ENCODE data around the gene OR2V1. TPM values are rescaled to one million over a fixed set of nuclear protein-coding genes. Genes with fewer than 3 reads are reported as not detected.
"Not testable (repeated sequence)": the region's sequence is repeated elsewhere in the genome, so short reads cannot be mapped to it uniquely, and the experiment has no call there.

The OR2V1 gene
- total and polyA plus RNA-seq, 7 experiments from 2014 or later, result not detected

GRCh38 chr5:181133610-181134231 is 2.8 kb upstream of the OR2V1 start:
- no peak overlapping the region for H3K4me3 ChIP-seq (ENCODE audit: low read length)
- no peak for ATAC-seq
- ChIA-PET POLR2A (no interaction called here), CTCF (no interaction called here)
- peaks cover 0 to 8% of the 10 kb centered on the region in 2 donors for H3K27me3 ChIP-seq (ENCODE audit: control insufficient read depth in 2 of 2, insufficient read depth in 2 of 2, low read length in 2 of 2)
- Mint-ChIP-seq H3K27me3 (peaks cover 21 to 52% (median 47%) of the 10 kb centered on the region in 5 donors), H3K9me3 (peaks cover 2 to 41% (median 17%) of the 10 kb centered on the region in 11 donors), H3K36me3 (peaks cover 0 to 14% (median 3%) of the 10 kb centered on the region in 5 donors), H3K4me1 (peaks cover 0 to 2% (median 0%) of the 10 kb centered on the region in 7 donors), H3K4me3 (no peak overlapping the region), H3K27ac (no peak overlapping the region)
- H3K27ac ChIP-seq (ENCODE audit: low read depth, low read length), result no peak overlapping the region
- H3K36me3 ChIP-seq (ENCODE audit: control insufficient read depth in 2 of 3, insufficient read depth in 3 of 3, low read length in 3 of 3), result no peaks in the 10 kb centered on the region
- DNase-seq, result no peak
- no peaks in the 10 kb centered on the region for H3K4me1 ChIP-seq (ENCODE audit: control insufficient read depth in 2 of 2, insufficient read depth in 2 of 2, low read length in 2 of 2)
- intact Hi-C loops (cut with micrococcal nuclease), result no loop called here
- H3K9me3 ChIP-seq (ENCODE audit: control insufficient read depth in 2 of 3, low read length in 3 of 3), result peaks cover 0 to 12% (median 0%) of the 10 kb centered on the region in 3 experiments

DNA sequence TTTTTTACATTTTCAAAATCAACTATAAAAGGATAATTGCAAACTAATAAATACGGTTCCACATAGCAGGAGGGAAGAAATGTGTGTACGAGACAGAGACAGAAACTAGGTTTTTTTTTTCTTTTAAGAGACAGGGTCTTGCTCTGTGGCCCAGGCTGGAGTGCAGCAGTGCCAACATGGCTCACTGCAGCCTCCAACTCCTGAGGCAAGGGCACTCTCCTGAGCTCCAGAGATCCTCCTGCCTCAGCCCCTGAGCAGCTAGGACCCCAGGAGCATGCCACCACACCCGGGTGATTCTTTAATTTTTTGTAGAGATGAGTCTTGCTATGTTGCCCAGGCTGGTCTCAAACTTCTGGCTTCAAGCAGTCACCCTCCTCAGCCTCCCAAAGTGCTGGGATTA is 2.1 kb upstream of the OR2V1 start:
- Histone ChIP-seq H3K4me1 (ENCODE audit: control insufficient read depth in 2 of 2, insufficient read depth in 2 of 2, low read length in 2 of 2) (no peaks in the 10 kb centered on the region), H3K27ac (ENCODE audit: low read depth, low read length) (no peak overlapping the region), H3K27me3 (ENCODE audit: control insufficient read depth in 2 of 2, insufficient read depth in 2 of 2, low read length in 2 of 2) (peaks cover 0 to 8% of the 10 kb centered on the region in 2 donors), H3K9me3 (ENCODE audit: control insufficient read depth in 2 of 3, low read length in 3 of 3) (peaks cover 0 to 6% (median 0%) of the 10 kb centered on the region in 3 experiments), H3K4me3 (ENCODE audit: low read length) (no peak overlapping the region), H3K36me3 (ENCODE audit: control insufficient read depth in 2 of 3, insufficient read depth in 3 of 3, low read length in 3 of 3) (no peaks in the 10 kb centered on the region)
- no peak for ATAC-seq
- intact Hi-C loops (cut with micrococcal nuclease), result no loop called here
- H3K27me3 Mint-ChIP-seq, result peaks cover 24 to 59% (median 52%) of the 10 kb centered on the region in 5 donors
- peaks cover 0 to 2% (median 0%) of the 10 kb centered on the region in 7 donors for H3K4me1 Mint-ChIP-seq
- ChIA-PET POLR2A (no interaction called here), CTCF (no interaction called here)
- DNase-seq, result no peak
- H3K4me3 Mint-ChIP-seq, result no peak overlapping the region
- no peak overlapping the region for H3K27ac Mint-ChIP-seq
- H3K36me3 Mint-ChIP-seq, result peaks cover 0 to 14% (median 3%) of the 10 kb centered on the region in 5 donors
- peaks cover 0 to 35% (median 13%) of the 10 kb centered on the region in 11 donors for H3K9me3 Mint-ChIP-seq

GRCh38 chr5:181131514-181131913 is 545 bp upstream of the OR2V1 start:
- no peaks in the 10 kb centered on the region for H3K4me1 ChIP-seq (ENCODE audit: control insufficient read depth in 2 of 2, insufficient read depth in 2 of 2, low read length in 2 of 2)

GRCh38 chr5:181130081-181130480 is 888 bp downstream of the OR2V1 start:
- DNase-seq; H3K27me3 ChIP-seq (ENCODE audit: control insufficient read depth in 2 of 2, insufficient read depth in 2 of 2, low read length in 2 of 2); POLR2A ChIA-PET; ATAC-seq; H3K4me3 ChIP-seq (ENCODE audit: low read length); CTCF ChIA-PET; H3K4me1 ChIP-seq (ENCODE audit: control insufficient read depth in 2 of 2, insufficient read depth in 2 of 2, low read length in 2 of 2); H3K4me1 Mint-ChIP-seq; H3K27ac Mint-ChIP-seq; H3K36me3 ChIP-seq (ENCODE audit: control insufficient read depth in 2 of 3, insufficient read depth in 3 of 3, low read length in 3 of 3); H3K36me3 Mint-ChIP-seq; H3K9me3 ChIP-seq (ENCODE audit: control insufficient read depth in 2 of 3, low read length in 3 of 3); H3K4me3 Mint-ChIP-seq; H3K27ac ChIP-seq (ENCODE audit: low read depth, low read length); H3K9me3 Mint-ChIP-seq; intact Hi-C loops (cut with micrococcal nuclease): not testable (repeated sequence)
- H3K27me3 Mint-ChIP-seq, result peaks cover 19 to 73% (median 63%) of the 10 kb centered on the region in 5 donors

More at GRCh38 chr5:181131514-181131913, 545 bp upstream of the OR2V1 start:
- H3K27ac Mint-ChIP-seq, result no peak overlapping the region
- peaks cover 0 to 20% (median 4%) of the 10 kb centered on the region in 11 donors for H3K9me3 Mint-ChIP-seq
- peaks cover 0 to 2% (median 0%) of the 10 kb centered on the region in 7 donors for H3K4me1 Mint-ChIP-seq
- POLR2A ChIA-PET, result no interaction called here
- no peak for DNase-seq
- H3K36me3 Mint-ChIP-seq, result peaks cover 0 to 7% (median 3%) of the 10 kb centered on the region in 5 donors
- no peaks in the 10 kb centered on the region for H3K9me3 ChIP-seq (ENCODE audit: control insufficient read depth in 2 of 3, low read length in 3 of 3)
- ATAC-seq, result no peak
- H3K4me3 ChIP-seq (ENCODE audit: low read length), result no peak overlapping the region
- H3K4me3 Mint-ChIP-seq, result no peak overlapping the region
- H3K36me3 ChIP-seq (ENCODE audit: control insufficient read depth in 2 of 3, insufficient read depth in 3 of 3, low read length in 3 of 3), result no peaks in the 10 kb centered on the region
- peaks cover 0 to 6% of the 10 kb centered on the region in 2 donors for H3K27me3 ChIP-seq (ENCODE audit: control insufficient read depth in 2 of 2, insufficient read depth in 2 of 2, low read length in 2 of 2)
- H3K27me3 Mint-ChIP-seq, result peaks cover 24 to 66% (median 58%) of the 10 kb centered on the region in 5 donors
- intact Hi-C loops (cut with micrococcal nuclease), result no loop called here
- no peak overlapping the region for H3K27ac ChIP-seq (ENCODE audit: low read depth, low read length)
- CTCF ChIA-PET, result no interaction called here

GRCh38 chr5:181129601-181130000 is 1.4 kb downstream of the OR2V1 start:
- Mint-ChIP-seq H3K4me3 (no peak overlapping the region), H3K36me3 (peaks cover 0 to 4% (median 0%) of the 10 kb centered on the region in 5 donors), H3K4me1 (peaks cover 0 to 4% (median 0%) of the 10 kb centered on the region in 7 donors), H3K27me3 (peaks cover 22 to 76% (median 66%) of the 10 kb centered on the region in 5 donors), H3K9me3 (peaks cover 0 to 6% (median 2%) of the 10 kb centered on the region in 11 donors), H3K27ac (no peak overlapping the region)
- Histone ChIP-seq H3K4me1 (ENCODE audit: control insufficient read depth in 2 of 2, insufficient read depth in 2 of 2, low read length in 2 of 2) (no peaks in the 10 kb centered on the region), H3K27ac (ENCODE audit: low read depth, low read length) (no peak overlapping the region), H3K27me3 (ENCODE audit: control insufficient read depth in 2 of 2, insufficient read depth in 2 of 2, low read length in 2 of 2) (peaks cover 0 to 5% of the 10 kb centered on the region in 2 donors), H3K9me3 (ENCODE audit: control insufficient read depth in 2 of 3, low read length in 3 of 3) (no peaks in the 10 kb centered on the region), H3K4me3 (ENCODE audit: low read length) (no peak overlapping the region), H3K36me3 (ENCODE audit: control insufficient read depth in 2 of 3, insufficient read depth in 3 of 3, low read length in 3 of 3) (no peaks in the 10 kb centered on the region)
- POLR2A ChIA-PET, result no interaction called here
- intact Hi-C loops (cut with micrococcal nuclease), result no loop called here
- CTCF ChIA-PET, result no interaction called here
- DNase-seq (no peak), ATAC-seq (no peak)

DNA sequence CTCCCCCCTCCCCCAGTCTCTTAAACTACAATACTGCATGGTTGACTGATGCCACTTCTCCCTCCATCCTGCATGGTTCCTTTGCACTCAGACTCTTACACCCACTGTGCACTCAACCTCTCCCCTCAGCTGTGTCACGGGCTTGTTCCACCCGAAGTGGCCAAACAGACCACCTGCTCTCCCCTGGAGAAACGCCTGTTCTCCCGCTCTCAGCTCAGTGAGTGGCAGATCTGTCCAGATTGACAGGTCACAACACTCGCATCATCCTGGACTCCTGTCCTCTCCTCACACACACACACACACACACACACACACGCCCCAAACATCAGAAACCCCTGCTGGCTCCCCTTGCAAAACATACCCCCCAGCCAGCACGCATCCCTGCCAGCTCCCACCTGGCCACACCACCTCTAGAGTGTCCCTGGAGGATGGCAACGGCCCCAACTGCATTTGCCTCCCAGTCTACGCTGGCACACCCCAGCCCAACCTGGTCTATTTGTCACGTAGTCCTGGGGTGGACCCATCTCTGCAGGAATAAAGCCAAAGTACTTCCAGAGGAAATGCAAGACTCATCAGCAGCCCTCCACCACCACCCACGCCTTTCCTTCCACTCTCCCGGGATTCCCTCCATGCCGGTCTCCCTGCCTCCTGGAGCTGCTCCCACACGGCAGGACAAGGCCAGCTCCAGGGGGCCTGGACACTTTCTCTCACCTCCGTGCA is 2.9 kb downstream of the OR2V1 start:
- Histone ChIP-seq H3K9me3 (ENCODE audit: control insufficient read depth in 2 of 3, low read length in 3 of 3) (no peaks in the 10 kb centered on the region), H3K36me3 (ENCODE audit: control insufficient read depth in 2 of 3, insufficient read depth in 3 of 3, low read length in 3 of 3) (no peaks in the 10 kb centered on the region), H3K4me3 (ENCODE audit: low read length) (no peak overlapping the region), H3K27ac (ENCODE audit: low read depth, low read length) (no peak overlapping the region), H3K27me3 (ENCODE audit: control insufficient read depth in 2 of 2, insufficient read depth in 2 of 2, low read length in 2 of 2) (peaks cover 0 to 3% of the 10 kb centered on the region in 2 donors), H3K4me1 (ENCODE audit: control insufficient read depth in 2 of 2, insufficient read depth in 2 of 2, low read length in 2 of 2) (no peaks in the 10 kb centered on the region)
- H3K4me1 Mint-ChIP-seq, result peaks cover 0 to 4% (median 0%) of the 10 kb centered on the region in 7 donors
- peaks cover 0 to 9% (median 0%) of the 10 kb centered on the region in 5 donors for H3K36me3 Mint-ChIP-seq
- H3K27me3 Mint-ChIP-seq, result peaks cover 23 to 78% (median 70%) of the 10 kb centered on the region in 5 donors
- POLR2A ChIA-PET, result no interaction called here
- CTCF ChIA-PET, result no interaction called here
- H3K4me3 Mint-ChIP-seq, result no peak overlapping the region
- ATAC-seq (no peak), DNase-seq (no peak)
- intact Hi-C loops (cut with micrococcal nuclease), result no loop called here
- H3K9me3 Mint-ChIP-seq, result peaks cover 0 to 8% (median 1%) of the 10 kb centered on the region in 11 donors
- no peak overlapping the region for H3K27ac Mint-ChIP-seq

Measured in naive thymus-derived CD4-positive, alpha-beta T cell (primary cell).